HepG2 (cell line): ENCODE measurements around the gene CHID1. TPM values are rescaled to one million over a fixed set of nuclear protein-coding genes. Genes with fewer than 3 reads are reported as not detected.

ENCODE experiments used
- ATAC-seq: fragments of 200-7000 bp; cut with Tn5 transposase; 3 replicates; pipeline ENCODE4 v1.9.1; 2020; ENCODE audit warnings: mild to moderate bottlenecking, moderate library complexity
- BruUV-seq: library from RNA; stranded (reverse); fragments of 400-500 nt; replicated peaks from 2 replicates; lab custom pipeline; 2021; lab: Mats Ljungman, UMichigan
- CTCF ChIA-PET: fragments of 300-600 bp; formaldehyde crosslinking; extraction: SDS; loops from one replicate; lab custom pipeline; 2021; ENCODE audit warnings: low total read pairs, inconsistent platforms, low intra/inter-chr PET ratio; lab: Yijun Ruan, JAX
- POLR2A ChIA-PET: fragments of 350-600 bp; sonication (Branson Sonifier 250); formaldehyde crosslinking; loops from one replicate; lab custom pipeline; 2020; ENCODE audit warnings: antibody characterized with exemption, inconsistent platforms; lab: Yijun Ruan, JAX
- DNase-seq: peaks from one replicate; pipeline ENCODE4 v3.0.0-alpha.2; 2015; ENCODE audit warnings: low spot score
- FAIRE-seq: peaks from 3 replicates; lab custom pipeline; 2011; peaks lifted over from hg19 to GRCh38; lab: Jason Lieb, UNC
- H2AFZ ChIP-seq: one replicate; pipeline ENCODE4 v1.6.1; 2011; ENCODE audit warnings: low read length, inconsistent platforms
- H3K27ac ChIP-seq: fragments of 300-600 bp; 3 replicates; pipeline ENCODE4 v1.8.0; 2011; ENCODE audit warnings: mixed run types, mild to moderate bottlenecking, mixed read lengths, low read length, inconsistent platforms; ENCODE audit not compliant: insufficient read depth; ENCODE audit errors: extremely low read length
- H3K27me3 ChIP-seq, 2 experiments: fragments of 200-600 bp in 1 of 2; 2 replicates in 1 of 2; 3 replicates in 1 of 2; pipeline versions ENCODE4 v1.6.0 to v1.8.0; 2011; ENCODE audit warnings: low read length in 2 of 2, mild to moderate bottlenecking in 2 of 2, moderate library complexity in 2 of 2, inconsistent platforms in 1 of 2; ENCODE audit not compliant: insufficient read depth in 2 of 2, control insufficient read depth in 1 of 2
- H3K36me3 ChIP-seq, 2 experiments: fragments of 200-600 bp in 1 of 2; replicated peaks in 1 of 2; 2 replicates in 1 of 2; 3 replicates in 1 of 2; pipeline versions ENCODE4 v1.5.1 to v1.8.0; 2011; ENCODE audit warnings: low read length in 2 of 2, inconsistent platforms in 1 of 2; ENCODE audit not compliant: insufficient read depth in 2 of 2, control insufficient read depth in 1 of 2
- H3K4me1 ChIP-seq: 2 replicates; pipeline ENCODE4 v1.5.1; 2012; ENCODE audit warnings: low read length, inconsistent platforms; ENCODE audit not compliant: insufficient read depth
- H3K4me2 ChIP-seq: 2 replicates; pipeline ENCODE4 v1.6.0; 2011; ENCODE audit warnings: low read depth, low read length, inconsistent platforms
- H3K4me3 ChIP-seq, 3 experiments: fragments of 200-600 bp in 1 of 3; sonication (generic), shearing (Covaris generic) in 1 of 3; replicated peaks in 1 of 3; 2 replicates each; pipeline ENCODE4 v1.5.1; 2011 to 2016; ENCODE audit warnings: low read length in 3 of 3, inconsistent platforms in 2 of 3, low read depth in 2 of 3, mild to moderate bottlenecking in 2 of 3, control low read depth in 1 of 3, mixed read lengths in 1 of 3; ENCODE audit not compliant: insufficient read depth in 1 of 3
- H3K79me2 ChIP-seq: one replicate; pipeline ENCODE4 v1.6.1; 2011; ENCODE audit warnings: low read length, inconsistent platforms; ENCODE audit not compliant: insufficient read depth
- H3K9ac ChIP-seq: 2 replicates; pipeline ENCODE4 v1.6.0; 2011; ENCODE audit warnings: mild to moderate bottlenecking, low read depth, low read length, inconsistent platforms; ENCODE audit not compliant: insufficient read depth
- H3K9me3 ChIP-seq: 2 replicates; pipeline ENCODE4 v1.5.1; 2012; ENCODE audit warnings: mild to moderate bottlenecking, low read length
- H4K20me1 ChIP-seq: 2 replicates; pipeline ENCODE4 v1.6.0; 2011; ENCODE audit warnings: inconsistent platforms, mild to moderate bottlenecking, low read length, moderate library complexity; ENCODE audit not compliant: insufficient read depth
- FIP1L1 ChIP-seq: fragments of 200-400 bp; formaldehyde crosslinking; IDR thresholded peaks from 2 replicates; pipeline ENCODE4 v1.6.1; 2018; ENCODE audit warnings: low read depth, mild to moderate bottlenecking, low read length, moderate library complexity, borderline replicate concordance; ENCODE audit not compliant: insufficient read depth
- NR2F6 ChIP-seq, 2 experiments: IDR thresholded peaks; 2 replicates each; pipeline ENCODE4 v1.6.1; 2016; ENCODE audit warnings: antibody characterized with exemption in 1 of 2, mild to moderate bottlenecking in 1 of 2
- PRPF4 ChIP-seq: fragments of 200-400 bp; formaldehyde crosslinking; IDR thresholded peaks from 2 replicates; pipeline ENCODE4 v1.6.1; 2016; ENCODE audit warnings: low read length, low read depth; ENCODE audit not compliant: poor library complexity, severe bottlenecking
- REL ChIP-seq: sonication (generic); formaldehyde crosslinking; conservative IDR thresholded peaks from 2 replicates; pipeline ENCODE4 v1.8.0; 2022; ENCODE audit warnings: mild to moderate bottlenecking, missing genetic modification reagents, moderate library complexity
- U2AF1 ChIP-seq: fragments of 200-400 bp; formaldehyde crosslinking; optimal IDR thresholded peaks from 2 replicates; pipeline ENCODE3; 2017; ENCODE audit warnings: mild to moderate bottlenecking, low read depth, low read length
- ZNF143 ChIP-seq: sonication (generic); formaldehyde crosslinking; IDR thresholded peaks from 2 replicates; pipeline ENCODE4 v1.4.0; 2020; ENCODE audit warnings: missing genetic modification reagents
- ZNF788 ChIP-seq: sonication (generic); formaldehyde crosslinking; IDR thresholded peaks from 2 replicates; pipeline ENCODE4 v1.5.0; 2020; ENCODE audit warnings: mild to moderate bottlenecking, missing genetic modification reagents, borderline replicate concordance
- ZUFSP ChIP-seq: sonication (generic); formaldehyde crosslinking; IDR thresholded peaks from 2 replicates; pipeline ENCODE4 v1.9.0; 2021; ENCODE audit warnings: missing genetic modification reagents, mild to moderate bottlenecking, borderline replicate concordance
- ZZZ3 ChIP-seq: sonication (generic); formaldehyde crosslinking; IDR thresholded peaks from 2 replicates; pipeline ENCODE4 v1.4.0; 2020; ENCODE audit warnings: missing genetic modification reagents, mild to moderate bottlenecking, borderline replicate concordance
- WGBS: methylation state at CpG from one replicate; pipeline ENCODE4 v1.1.6; 2017; ENCODE audit warnings: low lambda C conversion rate; 5-methylcytosine and 5-hydroxymethylcytosine counted together
- in situ Hi-C: cut with HindIII; loops from 2 replicates; pipeline ENCODE4 v1.10.0; 2017; ENCODE audit warnings: low pct_unique_long_range_greater_than_20kb; ENCODE audit not compliant: extremely low pct_ligation_motif_present
- intact Hi-C: fragments of 100-400 bp; cut with micrococcal nuclease; formaldehyde crosslinking; loops from one replicate; pipeline ENCODE4 v1.10.0; 2022; ENCODE audit not compliant: unreplicated experiment
- polyA plus RNA-seq, 8 experiments: library from polyadenylated mRNA; depleted of rRNA in 3 of 8; stranded (reverse) in 7 of 8; unstranded in 1 of 8; fragments of >200 nt; fragmentation: Illumina TruSeq in 4 of 8; extraction: Trizol in 4 of 8; gene quantifications; 2 replicates each; pipeline versions ENCODE4 v1.2.1 to v1.2.3, GENCODE V29; 2011 to 2016; ENCODE audit warnings: low read depth in 4 of 8, missing spikeins in 1 of 8, mixed read lengths in 1 of 8; ENCODE audit not compliant: insufficient read depth in 1 of 8
- total RNA-seq, 5 experiments: library from RNA; depleted of rRNA; stranded (reverse); fragments of >200 nt; fragmentation: Illumina TruSeq; extraction: Trizol; gene quantifications; 2 replicates each; pipeline ENCODE4 v1.2.3, GENCODE V29; 2016; ENCODE audit warnings: low read depth in 1 of 5
- TF ChIP-seq, protein P1 (sequence below): IDR thresholded peaks from 2 replicates; pipeline ENCODE4 v1.6.1; 2016; ENCODE audit warnings: low read depth, borderline replicate concordance
- TF ChIP-seq, protein P2 (sequence below): sonication (generic); formaldehyde crosslinking; IDR thresholded peaks from 2 replicates; pipeline ENCODE4 v1.4.0; 2020; ENCODE audit warnings: mild to moderate bottlenecking, missing genetic modification reagents
- TF ChIP-seq, protein P3 (sequence below): sonication (generic); formaldehyde crosslinking; IDR thresholded peaks from 2 replicates; pipeline ENCODE4 v1.4.0; 2020; ENCODE audit warnings: missing genetic modification reagents
- TF ChIP-seq, protein P4 (sequence below): sonication (generic); formaldehyde crosslinking; IDR thresholded peaks from 2 replicates; pipeline ENCODE4 v1.5.0; 2020; ENCODE audit warnings: missing genetic modification reagents

The CHID1 gene
- total and polyA plus RNA-seq, 2 of the 13 experiments (the other 11 are each of a cell fraction or from before 2014, with no cell fraction given): 65.1 to 93.6 TPM

DNA sequence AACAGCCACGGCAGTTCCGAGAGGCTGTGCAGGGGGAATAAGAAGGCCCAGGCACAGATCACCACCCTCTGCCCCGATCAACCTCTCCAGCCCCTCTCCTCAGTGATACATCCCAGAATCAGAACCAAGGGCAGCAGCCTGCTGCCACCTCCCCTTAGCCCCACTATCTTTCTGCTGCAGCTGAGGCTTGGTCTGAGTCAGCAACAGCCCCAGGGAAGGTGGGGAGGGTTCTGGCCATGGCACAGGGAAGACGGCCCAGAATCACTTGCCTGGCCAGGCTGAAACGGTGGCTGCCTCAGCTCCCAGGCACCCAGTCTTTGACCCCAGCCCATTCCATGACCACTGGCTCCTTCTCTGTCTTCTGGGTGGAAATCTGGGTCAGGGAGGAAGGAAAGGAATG is 2.3 kb downstream of the CHID1 start (continued):
- TF ChIP-seq, protein P1, sequence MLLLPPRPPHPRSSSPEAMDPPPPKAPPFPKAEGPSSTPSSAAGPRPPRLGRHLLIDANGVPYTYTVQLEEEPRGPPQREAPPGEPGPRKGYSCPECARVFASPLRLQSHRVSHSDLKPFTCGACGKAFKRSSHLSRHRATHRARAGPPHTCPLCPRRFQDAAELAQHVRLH (CRISPR knock-in tag): no peak
- TF ChIP-seq ZNF143 (CRISPR knock-in tag) (no peak), ZZZ3 (no peak)

DNA sequence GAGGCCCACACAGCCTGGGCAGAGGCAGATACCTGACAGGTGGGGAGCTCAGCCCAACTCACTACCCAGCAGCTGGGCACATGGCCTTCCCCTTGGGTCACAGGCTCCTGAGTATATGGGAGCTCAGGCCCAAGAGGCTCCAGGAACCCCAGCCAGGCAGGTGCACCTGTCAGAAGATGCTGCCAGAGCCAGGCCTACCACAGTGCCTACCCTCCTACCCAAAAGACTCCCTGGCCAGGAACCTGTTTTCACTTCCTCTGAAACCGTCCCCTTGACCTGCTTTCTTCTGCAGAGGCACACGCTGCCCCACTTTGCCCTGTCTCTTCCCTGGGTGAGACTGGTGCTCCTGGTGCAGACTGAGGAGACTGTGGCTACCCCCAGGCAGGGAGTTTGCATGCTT is 2.9 kb downstream of the CHID1 start:
- Histone ChIP-seq H3K27me3 (no peaks in the 10 kb centered on the region; a peak in 2 of 5 replicates), H3K9ac (no peak overlapping the region), H3K4me3 (no peak overlapping the region), H3K27ac (no peak overlapping the region), H3K4me1 (peaks cover 25% of the 10 kb centered on the region), H4K20me1 (no peaks in the 10 kb centered on the region), H2AFZ (no peak overlapping the region), H3K36me3 (peaks cover 14 to 27% of the 10 kb centered on the region in 2 experiments), H3K79me2 (peaks cover 30% of the 10 kb centered on the region), H3K4me2 (no peak overlapping the region), H3K9me3 (no peaks in the 10 kb centered on the region)
- 100% methylated on average over 2 of the region's 2 CpGs for WGBS
- TF ChIP-seq, protein P2, sequence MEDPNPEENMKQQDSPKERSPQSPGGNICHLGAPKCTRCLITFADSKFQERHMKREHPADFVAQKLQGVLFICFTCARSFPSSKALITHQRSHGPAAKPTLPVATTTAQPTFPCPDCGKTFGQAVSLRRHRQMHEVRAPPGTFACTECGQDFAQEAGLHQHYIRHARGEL: no peak
- TF ChIP-seq NR2F6 (IDR thresholded peaks at IDR 0.05) (no peak), NR2F6 (CRISPR knock-in tag; IDR thresholded peaks at IDR 0.05) (no peak), FIP1L1 (no peak)
- ChIA-PET POLR2A (no interaction called here), CTCF (no interaction called here)
- ATAC-seq (no peak), DNase-seq (no peak), FAIRE-seq (no peak)
- in situ Hi-C loops: no loop called here
- no TSS peak for BruUV-seq
- intact Hi-C loops: no loop called here

DNA sequence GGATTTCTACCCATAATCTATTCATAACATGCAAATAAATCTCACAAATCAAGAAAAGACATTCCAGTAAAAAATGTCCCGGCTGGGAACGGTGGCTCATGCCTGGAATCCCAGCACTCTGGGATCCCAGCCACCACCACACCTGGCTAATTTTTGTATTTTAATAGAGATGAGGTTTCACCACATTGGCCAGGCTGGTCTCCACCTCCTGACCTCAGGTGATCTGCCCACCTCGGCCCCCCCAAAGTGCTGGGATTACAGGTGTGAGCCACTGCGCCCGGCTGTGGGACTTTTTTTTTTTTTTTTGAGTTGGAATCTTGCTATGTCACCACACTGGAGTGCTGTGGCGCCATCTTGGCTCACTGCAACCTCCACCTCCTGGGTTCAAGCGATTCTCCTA is 4.7 kb downstream of the CHID1 start:
- H3K4me1 ChIP-seq: peaks cover 15% of the 10 kb centered on the region
- WGBS: 92% methylated on average over 7 of the region's 7 CpGs
- H4K20me1 ChIP-seq: no peaks in the 10 kb centered on the region
- H3K4me3 ChIP-seq: no peak overlapping the region
- in situ Hi-C loops (no loop called here), intact Hi-C loops (no loop called here)
- H3K36me3 ChIP-seq: peaks cover 17 to 45% of the 10 kb centered on the region in 2 experiments
- ChIA-PET CTCF (no interaction called here), POLR2A (no interaction called here)
- H3K27me3 ChIP-seq: no peaks in the 10 kb centered on the region; a peak in 2 of 5 replicates
- H3K79me2 ChIP-seq: peaks cover 27% of the 10 kb centered on the region
- no peak overlapping the region for H3K9ac ChIP-seq
- H3K27ac ChIP-seq: no peak overlapping the region
- no peak overlapping the region for H2AFZ ChIP-seq
- H3K4me2 ChIP-seq: no peak overlapping the region
- ATAC-seq (no peak), DNase-seq (no peak), FAIRE-seq (no peak)
- BruUV-seq: no TSS peak
- no peaks in the 10 kb centered on the region for H3K9me3 ChIP-seq
- TF ChIP-seq PRPF4: no peak
- TF ChIP-seq ZNF788 (CRISPR knock-in tag): no peak
- TF ChIP-seq, protein P3, sequence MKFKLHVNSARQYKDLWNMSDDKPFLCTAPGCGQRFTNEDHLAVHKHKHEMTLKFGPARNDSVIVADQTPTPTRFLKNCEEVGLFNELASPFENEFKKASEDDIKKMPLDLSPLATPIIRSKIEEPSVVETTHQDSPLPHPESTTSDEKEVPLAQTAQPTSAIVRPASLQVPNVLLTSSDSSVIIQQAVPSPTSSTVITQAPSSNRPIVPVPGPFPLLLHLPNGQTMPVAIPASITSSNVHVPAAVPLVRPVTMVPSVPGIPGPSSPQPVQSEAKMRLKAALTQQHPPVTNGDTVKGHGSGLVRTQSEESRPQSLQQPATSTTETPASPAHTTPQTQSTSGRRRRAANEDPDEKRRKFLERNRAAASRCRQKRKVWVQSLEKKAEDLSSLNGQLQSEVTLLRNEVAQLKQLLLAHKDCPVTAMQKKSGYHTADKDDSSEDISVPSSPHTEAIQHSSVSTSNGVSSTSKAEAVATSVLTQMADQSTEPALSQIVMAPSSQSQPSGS: no peak
- TF ChIP-seq ZUFSP (CRISPR knock-in tag): no peak
- no peak for TF ChIP-seq U2AF1
- TF ChIP-seq REL (CRISPR knock-in tag): no peak
- TF ChIP-seq, protein P4, sequence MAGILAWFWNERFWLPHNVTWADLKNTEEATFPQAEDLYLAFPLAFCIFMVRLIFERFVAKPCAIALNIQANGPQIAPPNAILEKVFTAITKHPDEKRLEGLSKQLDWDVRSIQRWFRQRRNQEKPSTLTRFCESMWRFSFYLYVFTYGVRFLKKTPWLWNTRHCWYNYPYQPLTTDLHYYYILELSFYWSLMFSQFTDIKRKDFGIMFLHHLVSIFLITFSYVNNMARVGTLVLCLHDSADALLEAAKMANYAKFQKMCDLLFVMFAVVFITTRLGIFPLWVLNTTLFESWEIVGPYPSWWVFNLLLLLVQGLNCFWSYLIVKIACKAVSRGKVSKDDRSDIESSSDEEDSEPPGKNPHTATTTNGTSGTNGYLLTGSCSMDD: no peak
